Glomerular endothelial cell (primary cell): ENCODE data around the gene TMEM239. TPM values are rescaled to one million over a fixed set of nuclear protein-coding genes. Genes with fewer than 3 reads are reported as not detected.
"Not testable (repeated sequence)": the region's sequence is repeated elsewhere in the genome, so short reads cannot be mapped to it uniquely, and the experiment has no call there.

Experiments
- DNase-seq: peaks from one replicate; pipeline ENCODE4 v3.0.0-alpha.2; 2011; ENCODE audit warnings: low read depth, low spot score; ENCODE audit errors: extremely low read depth
- total RNA-seq: library from RNA; depleted of rRNA; stranded (reverse); fragments of >200 nt; gene quantifications from 2 replicates; pipeline ENCODE4 v1.2.3, GENCODE V29; 2015

Gene TMEM239
- total RNA-seq, 1 donor from 2014 or later: not detected

GRCh38 chr20:2799271-2799670, 16.9 kb upstream of the TMEM239 start:
- no peak for DNase-seq

GRCh38 chr20:2799688-2800520, 16.3 kb upstream of the TMEM239 start:
- no peak for DNase-seq

- DNase-seq: peak; percentile 14
Measured at GRCh38 chr20:2800521-2801285, 15.5 kb upstream of the TMEM239 start, which contains the start of gene CPXM1. Gene CPXM1 (minus strand): TSS chr20:2800627. CDS start chr20:2800572, 55 bp downstream.

GRCh38 chr20:2801286-2801728, 14.9 kb upstream of the TMEM239 start:
- DNase-seq: no peak

GRCh38 chr20:2804041-2804828, 11.9 kb upstream of the TMEM239 start:
- no peak for DNase-seq

GRCh38 chr20:2804852-2805688, 11.1 kb upstream of the TMEM239 start:
- DNase-seq: no peak

GRCh38 chr20:2805689-2806350, 10.3 kb upstream of the TMEM239 start:
- no peak for DNase-seq

- no peak for DNase-seq
Measured at GRCh38 chr20:2806351-2806701, 9.8 kb upstream of the TMEM239 start.

- DNase-seq: no peak
Measured at GRCh38 chr20:2807019-2807418, 9.1 kb upstream of the TMEM239 start.

- DNase-seq: not testable (repeated sequence)
Measured at GRCh38 chr20:2807929-2808328, 8.2 kb upstream of the TMEM239 start.

GRCh38 chr20:2809690-2810089, 6.5 kb upstream of the TMEM239 start:
- DNase-seq: no peak

- no peak for DNase-seq
Measured at GRCh38 chr20:2812189-2812588, 4.0 kb upstream of the TMEM239 start.

GRCh38 chr20:2814076-2814475, 2.1 kb upstream of the TMEM239 start:
- no peak for DNase-seq

GRCh38 chr20:2814587-2815051, 1.5 kb upstream of the TMEM239 start, which contains the start of gene C20orf141:
Gene C20orf141 (plus strand): TSS chr20:2814987. CDS start chr20:2815185, 198 bp downstream.
- peak; percentile 9 for DNase-seq

GRCh38 chr20:2815242-2815900, 793 bp upstream of the TMEM239 start:
- DNase-seq: no peak

- DNase-seq: no peak
Measured at GRCh38 chr20:2816583-2817340, 598 bp downstream of the TMEM239 start.

GRCh38 chr20:2817341-2817726, 1.2 kb downstream of the TMEM239 start:
- no peak for DNase-seq
